ENCODE data around the gene CASP5.

- no peak for TF ChIP-seq CTCF (IDR thresholded peaks at IDR 0.05 in 4 of 5, conservative IDR thresholded peaks at IDR 0.05 in 1 of 5)
- no peak for TF ChIP-seq POLR2A (IDR thresholded peaks at IDR 0.05)
Measured at GRCh38 chr11:105023003-105023402, at the start of gene CASP5.
